Measurements from ENCODE around the gene ACOT8. TPM values are rescaled to one million over a fixed set of nuclear protein-coding genes. Genes with fewer than 3 reads are reported as not detected.

ACOT8 gene
- total RNA-seq, 1 donor from 2014 or later: 25.6 TPM

DNA sequence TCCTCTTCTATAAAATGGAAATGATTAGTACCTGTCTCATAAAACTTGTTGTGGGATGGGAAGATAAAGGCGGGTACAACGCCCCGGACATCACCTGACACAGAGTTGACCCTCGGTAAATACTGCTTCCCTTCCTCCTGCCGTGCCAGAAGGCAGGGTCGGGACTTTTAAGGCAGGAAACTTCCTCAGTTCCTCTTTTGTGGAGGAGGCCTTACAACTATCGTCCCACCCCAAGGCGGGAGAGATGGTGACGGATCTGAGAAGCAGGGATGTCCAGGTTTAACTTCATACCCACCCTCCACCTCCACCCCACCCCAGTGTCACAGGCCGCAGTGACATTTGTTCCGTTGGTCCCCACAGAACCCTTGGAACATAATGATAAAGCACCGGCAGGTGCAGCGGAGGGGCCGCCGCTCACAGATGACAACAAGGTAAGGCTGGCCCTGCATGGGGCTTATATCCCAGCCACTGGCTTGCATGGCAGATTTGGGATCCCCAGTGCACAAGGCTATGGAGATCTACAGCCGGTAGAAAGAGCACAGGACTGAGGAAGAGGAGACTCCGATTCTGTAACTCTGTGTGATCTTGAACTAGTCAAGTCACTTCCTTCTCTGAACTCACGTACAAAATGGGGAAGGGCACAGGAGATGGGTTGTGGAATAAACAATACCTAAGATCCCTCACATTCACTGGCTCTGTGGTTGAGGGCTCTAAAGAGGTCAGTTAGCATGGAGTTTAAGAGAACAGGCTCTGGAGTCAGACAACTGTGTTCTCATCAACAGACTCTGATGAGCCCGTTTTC lies 64.7 kb downstream of the ACOT8 start:
- H3K36me3 ChIP-seq: peaks cover 39% of the 10 kb centered on the region
- ATAC-seq (peak; percentile 50 to 68), DNase-seq (peak; percentile 55)
- intact Hi-C loops (cut with DNase I): no loop called here
- no peaks in the 10 kb centered on the region for H3K27me3 ChIP-seq (ENCODE audit: low read depth)
- H3K27ac ChIP-seq: peak overlapping the region; percentile 98
- H3K4me1 ChIP-seq: peaks cover 10% of the 10 kb centered on the region
- H3K4me3 ChIP-seq: peak overlapping the region; percentile 97
- TF ChIP-seq, protein P1, sequence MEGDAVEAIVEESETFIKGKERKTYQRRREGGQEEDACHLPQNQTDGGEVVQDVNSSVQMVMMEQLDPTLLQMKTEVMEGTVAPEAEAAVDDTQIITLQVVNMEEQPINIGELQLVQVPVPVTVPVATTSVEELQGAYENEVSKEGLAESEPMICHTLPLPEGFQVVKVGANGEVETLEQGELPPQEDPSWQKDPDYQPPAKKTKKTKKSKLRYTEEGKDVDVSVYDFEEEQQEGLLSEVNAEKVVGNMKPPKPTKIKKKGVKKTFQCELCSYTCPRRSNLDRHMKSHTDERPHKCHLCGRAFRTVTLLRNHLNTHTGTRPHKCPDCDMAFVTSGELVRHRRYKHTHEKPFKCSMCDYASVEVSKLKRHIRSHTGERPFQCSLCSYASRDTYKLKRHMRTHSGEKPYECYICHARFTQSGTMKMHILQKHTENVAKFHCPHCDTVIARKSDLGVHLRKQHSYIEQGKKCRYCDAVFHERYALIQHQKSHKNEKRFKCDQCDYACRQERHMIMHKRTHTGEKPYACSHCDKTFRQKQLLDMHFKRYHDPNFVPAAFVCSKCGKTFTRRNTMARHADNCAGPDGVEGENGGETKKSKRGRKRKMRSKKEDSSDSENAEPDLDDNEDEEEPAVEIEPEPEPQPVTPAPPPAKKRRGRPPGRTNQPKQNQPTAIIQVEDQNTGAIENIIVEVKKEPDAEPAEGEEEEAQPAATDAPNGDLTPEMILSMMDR (IDR thresholded peaks at IDR 0.05): no peak
- H3K9me3 ChIP-seq: no peaks in the 10 kb centered on the region

Other genes starting within 250 kb of the ACOT8 start
- gene WFDC10A, start 227.7 kb downstream of the ACOT8 start, total RNA-seq: not detected
- not detected for gene WFDC9, start 226.1 kb downstream of the ACOT8 start, total RNA-seq
- gene WFDC11, start 187.2 kb downstream of the ACOT8 start, total RNA-seq: not detected
- not detected for gene WFDC13, start 155.4 kb downstream of the ACOT8 start, total RNA-seq
- gene WFDC10B, start 152.4 kb downstream of the ACOT8 start, total RNA-seq: 1.2 TPM
- not detected for gene SPINT4, start 135.0 kb downstream of the ACOT8 start, total RNA-seq
- 3.4 TPM for gene WFDC3, start 65.5 kb downstream of the ACOT8 start, total RNA-seq
- 30.8 TPM for gene DNTTIP1, start 65.4 kb downstream of the ACOT8 start, total RNA-seq
- gene UBE2C, start 44.7 kb downstream of the ACOT8 start, total RNA-seq: 3.5 TPM
- gene TNNC2, start 30.1 kb downstream of the ACOT8 start, total RNA-seq: not detected
- 24.1 TPM for gene SNX21, start 23.6 kb downstream of the ACOT8 start, total RNA-seq
- 3.0 TPM for gene ZSWIM3, start 222 bp upstream of the ACOT8 start, total RNA-seq
- 9.6 TPM for gene ZSWIM1, start 23.8 kb upstream of the ACOT8 start, total RNA-seq
- gene SPATA25, start 30.2 kb upstream of the ACOT8 start, total RNA-seq: 1.1 TPM
- gene NEURL2, start 33.8 kb upstream of the ACOT8 start, total RNA-seq: 2.4 TPM
- gene CTSA, start 33.9 kb upstream of the ACOT8 start, total RNA-seq: 185 TPM
- gene PLTP, start 54.8 kb upstream of the ACOT8 start, total RNA-seq: 145 TPM
- gene PCIF1, start 77.3 kb upstream of the ACOT8 start, total RNA-seq: 34.7 TPM
- 20.4 TPM for gene ZNF335, start 114.8 kb upstream of the ACOT8 start, total RNA-seq
- gene MMP9, start 151.5 kb upstream of the ACOT8 start, total RNA-seq: 9.4 TPM
- 1.2 TPM for gene SLC12A5, start 171.8 kb upstream of the ACOT8 start, total RNA-seq
- 29.4 TPM for gene NCOA5, start 232.6 kb upstream of the ACOT8 start, total RNA-seq